Measurements from ENCODE around the gene SLC25A4. TPM values are rescaled to one million over a fixed set of nuclear protein-coding genes. Genes with fewer than 3 reads are reported as not detected.
"Not testable (repeated sequence)": the region's sequence is repeated elsewhere in the genome, so short reads cannot be mapped to it uniquely, and the experiment has no call there.

Gene SLC25A4
- total RNA-seq, 2 experiments from 2014 or later: 8.5 to 8.7 TPM

- Mint-ChIP-seq H3K4me1 (ENCODE audit: low read depth) (peaks cover 39% of the 10 kb centered on the region), H3K9me3 (no peaks in the 10 kb centered on the region), H3K27ac (no peak overlapping the region), H3K36me3 (ENCODE audit: low read depth) (peaks cover 32% of the 10 kb centered on the region), H3K4me3 (no peak overlapping the region), H3K27me3 (no peaks in the 10 kb centered on the region)
- intact Hi-C loops (cut with micrococcal nuclease): no loop called here
- CTCF ChIA-PET: no interaction called here
- no peak for ATAC-seq
- POLR2A ChIA-PET: no interaction called here
- DNase-seq: no peak
- TF ChIP-seq CTCF (IDR thresholded peaks at IDR 0.05): no peak
Observed at GRCh38 chr4:185192059-185192458, 49.0 kb downstream of the SLC25A4 start.

GRCh38 chr4:185194924-185195888 lies 52.1 kb downstream of the SLC25A4 start:
- Mint-ChIP-seq H3K27me3 (no peaks in the 10 kb centered on the region), H3K4me1 (ENCODE audit: low read depth) (peaks cover 31% of the 10 kb centered on the region), H3K4me3 (no peak overlapping the region), H3K36me3 (ENCODE audit: low read depth) (peaks cover 28% of the 10 kb centered on the region), H3K9me3 (no peaks in the 10 kb centered on the region), H3K27ac (no peak overlapping the region)
- TF ChIP-seq CTCF (IDR thresholded peaks at IDR 0.05): no peak
- ATAC-seq (no peak), DNase-seq (no peak)
- intact Hi-C loops (cut with micrococcal nuclease): no loop called here
- ChIA-PET CTCF (interaction anchor here (10.2 kb wide), 1 partner anchor 10 kb away, joined by 81 read pairs; no protein-coding TSS in a partner anchor), POLR2A (no interaction called here)

- CTCF ChIA-PET: interaction anchor here (10.2 kb wide), 1 partner anchor 12 kb away, joined by 81 read pairs; no protein-coding TSS in a partner anchor
- H3K9me3 Mint-ChIP-seq: no peaks in the 10 kb centered on the region
- TF ChIP-seq CTCF (IDR thresholded peaks at IDR 0.05): no peak
- H3K4me3 Mint-ChIP-seq: no peak overlapping the region
- peaks cover 29% of the 10 kb centered on the region for H3K4me1 Mint-ChIP-seq (ENCODE audit: low read depth)
- DNase-seq (no peak), ATAC-seq (no peak)
- no peaks in the 10 kb centered on the region for H3K27me3 Mint-ChIP-seq
- POLR2A ChIA-PET: interaction anchor here (0.6 kb wide), 1 partner anchor 213 kb away, joined by 3 read pairs; no protein-coding TSS in a partner anchor
- H3K36me3 Mint-ChIP-seq (ENCODE audit: low read depth): peaks cover 29% of the 10 kb centered on the region
- intact Hi-C loops (cut with micrococcal nuclease): no loop called here
- H3K27ac Mint-ChIP-seq: no peak overlapping the region
Observed at GRCh38 chr4:185196437-185196836, 53.4 kb downstream of the SLC25A4 start.

- Mint-ChIP-seq H3K4me1 (ENCODE audit: low read depth) (peaks cover 35% of the 10 kb centered on the region), H3K36me3 (ENCODE audit: low read depth) (peaks cover 31% of the 10 kb centered on the region)
- DNase-seq; H3K4me3 Mint-ChIP-seq; intact Hi-C loops (cut with micrococcal nuclease); H3K27me3 Mint-ChIP-seq; ATAC-seq; H3K9me3 Mint-ChIP-seq; H3K27ac Mint-ChIP-seq: not testable (repeated sequence)
- CTCF ChIA-PET: interaction anchor here (1.1 to 10.2 kb wide), 2 partner anchors 13 to 64 kb away, joined by 3 to 81 read pairs; no protein-coding TSS in a partner anchor
- POLR2A ChIA-PET: interaction anchor here (0.9 to 1.2 kb wide), 2 partner anchors 11 to 12 kb away, joined by 3 to 4 read pairs; partner anchors contain the start of gene SNX25
Observed at GRCh38 chr4:185198189-185198588, 55.1 kb downstream of the SLC25A4 start.

Other genes with a start within 250 kb of the SLC25A4 start
- gene HELT, start 124.8 kb upstream of the SLC25A4 start, total RNA-seq: not detected
- 10 to 100 TPM; 48.5 to 50.3 TPM for gene CFAP97, start 60.7 kb downstream of the SLC25A4 start, total RNA-seq
- 10 to 100 TPM; 24.0 to 24.3 TPM for gene SNX25, start 66.3 kb downstream of the SLC25A4 start, total RNA-seq